Subcutaneous abdominal adipose tissue (tissue), 5 donors: ENCODE data around the gene GRIP2.

ENCODE experiments used
- H3K27ac ChIP-seq: one replicate; pipeline ENCODE4 v1.7.0; 2013; ENCODE audit warnings: low read depth, mild to moderate bottlenecking, inconsistent platforms, low read length, moderate library complexity
- H3K27me3 ChIP-seq, 5 donors: one replicate each; pipeline ENCODE4 v1.7.0; 2013; ENCODE audit warnings: low read length in 5 of 5, inconsistent platforms in 1 of 5; ENCODE audit not compliant: control insufficient read depth in 5 of 5, insufficient read depth in 4 of 5
- H3K36me3 ChIP-seq, 5 donors: one replicate each; pipeline ENCODE4 v1.7.0; 2013; ENCODE audit warnings: low read length in 5 of 5; ENCODE audit not compliant: control insufficient read depth in 5 of 5, insufficient read depth in 5 of 5
- H3K4me1 ChIP-seq, 5 donors: one replicate each; pipeline ENCODE4 v1.7.0; 2013; ENCODE audit warnings: low read length in 5 of 5, mild to moderate bottlenecking in 3 of 5, moderate library complexity in 1 of 5; ENCODE audit not compliant: control insufficient read depth in 5 of 5, insufficient read depth in 5 of 5
- H3K4me3 ChIP-seq, 5 donors: one replicate each; pipeline ENCODE4 v1.7.0; 2013; ENCODE audit warnings: low read length in 5 of 5, low read depth in 1 of 5
- H3K9ac ChIP-seq, 5 donors: one replicate each; pipeline ENCODE4 v1.7.0; 2013; ENCODE audit warnings: low read length in 5 of 5, mild to moderate bottlenecking in 4 of 5, moderate library complexity in 3 of 5
- H3K9me3 ChIP-seq, 5 donors: one replicate each; pipeline ENCODE4 v1.7.0; 2013; ENCODE audit warnings: low read length in 5 of 5; ENCODE audit not compliant: control insufficient read depth in 5 of 5
- donor health status: healthy.
- donor health status: healthy.
- donor health status: healthy.
- donor health status: healthy.
- donor health status: healthy.

Gene GRIP2

DNA sequence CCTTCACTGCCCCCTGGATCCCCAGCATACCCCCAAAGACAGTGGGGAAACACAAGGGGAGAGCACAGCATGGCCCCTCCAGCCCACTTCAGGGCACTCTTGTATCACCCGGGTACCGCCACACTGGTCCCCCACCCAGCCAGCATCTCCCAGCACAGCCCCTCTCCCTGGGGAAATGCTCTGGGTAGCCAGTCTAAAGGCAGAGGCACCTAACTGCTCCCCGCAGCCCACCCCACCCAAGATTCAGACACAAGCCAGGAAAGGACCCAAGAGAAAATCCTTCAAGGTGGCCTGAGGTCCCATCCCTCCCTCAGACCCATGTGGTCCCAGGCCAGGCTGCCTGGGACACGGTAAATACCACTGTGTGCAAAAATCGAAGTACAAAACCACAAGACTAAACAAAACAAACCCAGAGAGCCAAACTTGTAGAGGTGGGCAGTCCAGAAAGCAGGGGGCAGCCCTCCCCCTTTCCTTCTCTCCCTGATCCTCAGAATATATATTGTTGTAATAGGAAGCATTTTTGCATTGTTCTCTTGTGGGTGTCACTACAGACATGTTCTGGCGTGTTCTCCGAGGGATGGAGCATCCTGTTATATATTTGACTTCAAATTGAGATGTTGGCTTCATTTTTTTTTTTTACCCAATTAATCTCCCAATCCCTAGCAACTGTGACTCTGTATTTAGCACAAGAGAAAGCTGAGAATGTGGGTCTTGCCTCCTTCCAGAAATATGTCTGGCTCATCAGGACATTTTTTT is 51.7 kb downstream of the GRIP2 start:
- H3K4me3 ChIP-seq: no peak overlapping the region
- H3K27me3 ChIP-seq: no peaks in the 10 kb centered on the region
- peaks cover 2 to 61% (median 12%) of the 10 kb centered on the region in 5 donors for H3K36me3 ChIP-seq
- no peak overlapping the region for H3K27ac ChIP-seq
- no peaks in the 10 kb centered on the region for H3K9me3 ChIP-seq
- H3K4me1 ChIP-seq: peaks cover 0 to 13% (median 0%) of the 10 kb centered on the region in 5 donors
- no peak overlapping the region for H3K9ac ChIP-seq

DNA sequence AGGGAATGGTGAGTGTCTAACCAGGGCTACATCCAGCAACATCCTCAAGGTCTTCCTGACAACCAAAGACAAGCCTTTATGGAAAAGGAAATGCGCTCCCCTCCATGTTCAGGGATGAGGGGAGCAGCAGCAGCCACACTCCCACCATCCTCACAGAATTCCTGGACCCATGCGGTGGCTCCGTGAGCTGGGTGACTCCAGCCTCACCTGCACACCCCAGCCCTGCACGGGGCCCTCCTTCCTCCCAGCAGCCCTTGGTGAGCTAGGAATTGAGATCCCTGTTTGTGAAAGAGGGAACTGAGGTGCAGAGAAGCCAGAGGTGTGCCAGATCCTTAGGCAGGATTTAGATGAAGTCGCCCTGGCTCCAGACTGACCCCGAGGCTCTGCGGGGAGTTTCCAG is 52.3 kb downstream of the GRIP2 start:
- H3K4me3 ChIP-seq: no peak overlapping the region
- no peaks in the 10 kb centered on the region for H3K9me3 ChIP-seq
- H3K27ac ChIP-seq: no peak overlapping the region
- no peak overlapping the region for H3K9ac ChIP-seq
- H3K36me3 ChIP-seq: peaks cover 2 to 67% (median 14%) of the 10 kb centered on the region in 5 donors
- peaks cover 0 to 18% (median 2%) of the 10 kb centered on the region in 5 donors for H3K4me1 ChIP-seq
- H3K27me3 ChIP-seq: no peaks in the 10 kb centered on the region

DNA sequence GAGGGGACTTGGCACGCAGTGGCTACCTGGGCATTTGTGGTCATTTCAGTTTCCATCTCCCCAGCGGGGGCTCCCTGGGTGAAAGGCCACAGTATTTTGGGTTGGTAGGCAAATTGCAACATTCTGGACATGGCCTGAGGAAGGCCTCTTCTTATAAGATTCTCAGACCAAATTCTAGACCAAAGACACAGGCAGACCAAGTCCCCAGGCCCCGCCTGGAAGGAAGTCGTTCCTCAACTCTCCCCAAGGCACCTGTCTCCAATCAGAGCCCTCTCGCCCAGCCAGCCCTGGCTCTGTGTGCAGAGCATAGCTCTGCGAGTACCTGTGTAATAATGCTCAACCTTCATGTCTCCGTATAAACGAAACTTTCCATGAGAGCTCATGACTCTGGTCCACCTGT is 53.1 kb downstream of the GRIP2 start:
- no peak overlapping the region for H3K9ac ChIP-seq
- no peaks in the 10 kb centered on the region for H3K27me3 ChIP-seq
- no peak overlapping the region for H3K4me3 ChIP-seq
- H3K4me1 ChIP-seq: peaks cover 0 to 25% (median 9%) of the 10 kb centered on the region in 5 donors
- H3K9me3 ChIP-seq: no peaks in the 10 kb centered on the region
- no peak overlapping the region for H3K27ac ChIP-seq
- H3K36me3 ChIP-seq: peaks cover 2 to 72% (median 14%) of the 10 kb centered on the region in 5 donors

DNA sequence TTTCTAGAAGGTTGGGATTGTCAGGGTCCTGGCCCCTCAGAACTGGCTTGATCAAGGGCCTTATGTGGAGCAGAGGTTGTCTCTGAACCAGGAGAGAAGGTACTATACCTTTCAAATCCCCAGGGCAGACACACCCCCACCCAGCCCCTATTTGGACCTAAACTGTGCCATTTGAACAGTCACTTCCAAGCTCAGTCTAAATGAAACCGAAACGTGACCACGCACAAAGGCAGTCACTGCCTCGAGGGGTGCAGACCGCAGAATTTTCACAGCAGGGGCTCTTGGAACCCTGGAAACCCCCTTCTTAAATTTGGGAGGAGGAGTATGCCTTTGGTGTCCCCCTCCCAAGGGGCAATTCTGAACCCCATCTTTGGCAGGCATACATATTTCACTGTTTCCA is 53.7 kb downstream of the GRIP2 start:
- H3K9ac ChIP-seq: no peak overlapping the region
- H3K4me3 ChIP-seq: no peak overlapping the region
- H3K36me3 ChIP-seq: peaks cover 2 to 74% (median 17%) of the 10 kb centered on the region in 5 donors
- H3K4me1 ChIP-seq: peaks cover 2 to 31% (median 15%) of the 10 kb centered on the region in 5 donors
- H3K27ac ChIP-seq: no peak overlapping the region
- H3K9me3 ChIP-seq: no peaks in the 10 kb centered on the region
- no peaks in the 10 kb centered on the region for H3K27me3 ChIP-seq

DNA sequence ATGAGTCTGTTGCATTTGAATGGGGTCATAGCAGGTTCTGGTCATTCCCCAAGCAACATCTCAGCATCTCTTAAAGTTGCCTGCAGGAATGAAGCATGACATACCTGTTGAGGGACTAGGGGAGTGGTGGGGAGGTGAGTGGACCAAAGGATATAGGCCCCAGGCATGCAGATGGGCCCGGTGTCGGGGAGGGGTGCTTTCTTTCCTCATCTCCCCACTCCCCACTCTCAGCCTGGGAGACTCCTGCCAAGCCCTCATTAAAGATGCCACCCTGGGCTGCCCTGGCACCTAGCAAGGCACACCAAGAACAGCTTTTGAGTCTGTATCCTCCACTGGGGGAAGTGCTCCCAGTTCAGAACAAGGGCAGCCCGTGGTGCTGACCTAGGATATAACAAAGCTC is 54.2 kb downstream of the GRIP2 start:
- Histone ChIP-seq H3K9me3 (no peaks in the 10 kb centered on the region), H3K9ac (no peak overlapping the region), H3K4me3 (no peak overlapping the region), H3K4me1 (peaks cover 4 to 36% (median 15%) of the 10 kb centered on the region in 5 donors), H3K27me3 (no peaks in the 10 kb centered on the region), H3K27ac (no peak overlapping the region), H3K36me3 (peaks cover 2 to 75% (median 18%) of the 10 kb centered on the region in 5 donors)

DNA sequence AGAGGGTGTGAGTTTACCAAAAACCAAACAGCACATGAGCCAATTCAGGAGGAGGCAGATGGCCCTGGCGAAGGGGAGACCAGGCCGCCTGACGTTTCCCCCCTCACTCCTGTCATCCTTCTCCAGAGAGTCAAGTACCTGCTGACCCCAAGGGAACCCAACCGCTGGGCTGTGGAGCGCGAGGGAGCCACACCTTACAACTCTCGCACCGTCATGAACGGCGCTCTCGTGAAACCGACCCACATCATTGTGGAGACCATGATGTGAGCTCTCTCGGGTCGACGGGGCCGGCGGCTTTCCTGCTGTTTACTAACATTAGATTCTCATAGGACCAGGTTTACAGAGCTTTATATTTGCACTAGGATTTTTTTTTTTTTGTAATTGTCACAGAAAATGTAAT is 55.4 kb downstream of the GRIP2 start:
- Histone ChIP-seq H3K27ac (no peak overlapping the region), H3K36me3 (peaks cover 2 to 79% (median 25%) of the 10 kb centered on the region in 5 donors), H3K9me3 (no peaks in the 10 kb centered on the region), H3K27me3 (no peaks in the 10 kb centered on the region), H3K9ac (no peak overlapping the region), H3K4me3 (no peak overlapping the region), H3K4me1 (peaks cover 6 to 48% (median 15%) of the 10 kb centered on the region in 5 donors)

DNA sequence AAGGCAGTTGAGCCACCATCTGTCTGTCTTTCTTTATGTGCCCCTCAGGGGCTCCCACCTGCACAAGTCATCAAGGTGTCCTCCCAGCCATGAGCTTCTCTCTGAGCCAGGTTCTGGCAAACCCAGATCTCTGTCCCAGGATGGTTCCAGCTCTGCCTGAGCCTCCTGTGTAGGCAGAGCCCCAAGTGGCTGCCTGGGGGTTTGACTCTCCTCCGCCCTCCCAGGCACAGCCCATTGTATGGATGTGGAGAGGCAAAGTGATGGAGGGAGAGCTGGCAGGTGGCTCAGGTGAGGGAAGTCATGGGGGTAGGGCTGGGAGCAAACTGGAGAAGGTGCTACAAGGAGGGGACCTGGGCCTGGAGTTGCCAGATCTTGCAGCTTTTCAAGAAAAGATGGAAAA is 56.9 kb downstream of the GRIP2 start:
- no peaks in the 10 kb centered on the region for H3K27me3 ChIP-seq
- H3K4me1 ChIP-seq: peaks cover 8 to 52% (median 15%) of the 10 kb centered on the region in 5 donors
- no peaks in the 10 kb centered on the region for H3K9me3 ChIP-seq
- no peak overlapping the region for H3K27ac ChIP-seq
- peaks cover 5 to 86% (median 30%) of the 10 kb centered on the region in 5 donors for H3K36me3 ChIP-seq
- no peak overlapping the region for H3K9ac ChIP-seq
- H3K4me3 ChIP-seq: no peak overlapping the region

DNA sequence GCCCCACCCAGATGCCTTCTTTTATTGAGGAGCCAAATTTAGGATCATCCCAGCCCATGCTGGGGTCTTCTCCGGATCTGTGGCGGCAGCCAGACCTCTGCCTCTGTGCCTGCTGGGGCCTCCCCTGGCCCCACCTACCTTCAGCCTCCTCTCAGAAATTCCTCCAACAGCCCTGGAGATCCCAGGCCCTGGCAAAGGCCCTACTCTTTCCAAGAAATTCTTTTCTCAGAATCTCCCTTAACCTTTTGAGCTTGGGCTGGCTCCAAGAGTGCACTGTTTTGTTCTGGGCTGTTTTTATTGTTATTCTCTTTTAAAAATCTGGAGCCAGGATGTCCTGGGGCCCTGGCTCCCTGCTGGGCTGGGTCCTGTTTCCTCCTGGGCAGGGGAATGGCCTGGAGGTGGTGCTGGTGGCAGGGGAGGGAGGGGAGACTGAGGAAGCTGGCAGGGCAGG is 57.8 kb downstream of the GRIP2 start:
- Histone ChIP-seq H3K4me3 (no peak overlapping the region), H3K4me1 (peaks cover 8 to 44% (median 15%) of the 10 kb centered on the region in 5 donors), H3K9ac (peak overlapping the region in 1 of 5 donors; percentile 25), H3K27me3 (no peaks in the 10 kb centered on the region), H3K9me3 (no peaks in the 10 kb centered on the region), H3K27ac (no peak overlapping the region), H3K36me3 (peaks cover 6 to 82% (median 36%) of the 10 kb centered on the region in 5 donors)

DNA sequence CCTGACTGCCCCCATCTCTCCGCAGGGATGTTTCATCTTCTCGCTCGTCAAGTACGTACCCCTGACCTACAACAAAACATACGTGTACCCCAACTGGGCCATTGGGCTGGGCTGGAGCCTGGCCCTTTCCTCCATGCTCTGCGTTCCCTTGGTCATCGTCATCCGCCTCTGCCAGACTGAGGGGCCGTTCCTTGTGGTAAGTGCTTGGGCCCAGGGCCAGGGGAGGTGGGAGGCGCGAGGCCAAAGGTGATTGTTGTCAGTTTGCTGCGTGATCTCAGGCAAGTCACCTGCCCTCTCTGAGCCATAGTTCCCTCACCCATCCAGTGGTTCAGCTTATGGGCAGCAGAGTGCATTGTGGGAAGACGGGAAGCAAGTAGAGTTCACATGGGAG is 58.5 kb downstream of the GRIP2 start:
- Histone ChIP-seq H3K9ac (no peak overlapping the region), H3K4me1 (peaks cover 8 to 44% (median 15%) of the 10 kb centered on the region in 5 donors), H3K36me3 (peaks cover 6 to 81% (median 37%) of the 10 kb centered on the region in 5 donors), H3K9me3 (no peaks in the 10 kb centered on the region), H3K27me3 (no peaks in the 10 kb centered on the region), H3K27ac (no peak overlapping the region), H3K4me3 (no peak overlapping the region)

DNA sequence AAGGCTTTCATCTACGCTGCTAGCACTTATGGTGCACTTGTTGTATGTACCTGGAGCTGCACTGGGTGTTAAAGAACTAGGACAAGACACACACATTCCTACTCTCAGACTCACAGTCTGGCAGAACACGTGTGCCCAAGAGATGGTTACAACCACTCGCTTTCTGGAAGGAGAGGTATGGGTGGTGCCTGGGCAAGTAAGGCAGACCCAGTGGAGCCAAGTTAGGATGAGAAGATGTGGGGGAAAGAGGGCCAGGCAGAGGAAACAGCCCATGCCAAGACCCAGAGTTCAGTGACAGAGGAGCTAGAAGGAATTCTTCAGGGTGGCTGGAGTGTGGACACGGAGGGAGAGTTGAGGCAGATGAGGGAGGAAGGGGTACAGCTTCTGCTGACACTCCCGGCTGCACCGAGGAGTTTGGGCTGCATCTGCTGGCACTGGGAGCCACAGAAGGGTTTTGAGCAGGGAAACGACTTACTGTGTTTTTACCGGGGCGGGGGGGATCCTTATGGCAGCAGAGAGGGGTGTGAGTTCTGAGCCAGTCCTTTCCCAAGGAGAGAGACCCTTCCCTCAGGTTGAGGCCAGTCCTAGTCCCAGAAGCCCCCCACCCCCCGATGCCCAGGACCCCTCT is 59.0 kb downstream of the GRIP2 start:
- H3K27me3 ChIP-seq: no peaks in the 10 kb centered on the region
- H3K36me3 ChIP-seq: peaks cover 6 to 84% (median 39%) of the 10 kb centered on the region in 5 donors
- H3K4me3 ChIP-seq: no peak overlapping the region
- no peaks in the 10 kb centered on the region for H3K9me3 ChIP-seq
- H3K27ac ChIP-seq: no peak overlapping the region
- peaks cover 8 to 44% (median 15%) of the 10 kb centered on the region in 5 donors for H3K4me1 ChIP-seq
- H3K9ac ChIP-seq: no peak overlapping the region
